K562 (cell line): ENCODE results near the gene FITM1. TPM values are rescaled to one million over a fixed set of nuclear protein-coding genes. Genes with fewer than 3 reads are reported as not detected.

Experiments
- ATAC-seq: fragments of 200-7000 bp; cut with Tn5 transposase; 3 replicates; pipeline ENCODE4 v1.9.1; 2020; ENCODE audit warnings: moderate library complexity
- BruUV-seq: library from RNA; stranded (reverse); fragments of 400-500 nt; replicated peaks from 2 replicates; lab custom pipeline; 2021; lab: Mats Ljungman, UMichigan
- CTCF ChIA-PET: fragments of 300-600 bp; formaldehyde crosslinking; extraction: SDS; loops from one replicate; lab custom pipeline; 2021; ENCODE audit warnings: low intra/inter-chr PET ratio; lab: Yijun Ruan, JAX
- POLR2A ChIA-PET: fragments of 300-600, 350-650 bp; sonication (Branson Sonifier 250); formaldehyde crosslinking; extraction: SDS; loops from one replicate; lab custom pipeline; 2021; ENCODE audit warnings: antibody characterized with exemption, inconsistent platforms; lab: Yijun Ruan, JAX
- DNase-seq, 4 experiments: peaks; one replicate each; pipeline versions ENCODE4 v3.0.0 to v3.0.0-alpha.2; 2011 to 2018; ENCODE audit warnings: low spot score in 3 of 4, mixed read lengths in 3 of 4; ENCODE audit errors: extremely low read depth in 1 of 4
- FAIRE-seq: peaks from 2 replicates; lab custom pipeline; 2011; peaks lifted over from hg19 to GRCh38; lab: Jason Lieb, UNC
- H2AFZ ChIP-seq: 2 replicates; pipeline ENCODE4 v1.6.0; 2011; ENCODE audit warnings: low read depth, low read length, control low read depth, inconsistent platforms
- H3K27ac ChIP-seq: fragments of 200-600 bp; 3 replicates; pipeline ENCODE4 v1.8.0; 2011; ENCODE audit warnings: low read depth, mild to moderate bottlenecking, control low read depth, inconsistent platforms, low read length, moderate library complexity, mixed read lengths; ENCODE audit errors: extremely low read depth
- H3K27me3 ChIP-seq, 2 experiments: fragments of 300-600 bp in 1 of 2; 2 replicates in 1 of 2; 3 replicates in 1 of 2; pipeline versions ENCODE4 v1.6.0 to v1.8.0; 2011; ENCODE audit warnings: inconsistent platforms in 2 of 2, low read length in 2 of 2, mild to moderate bottlenecking in 1 of 2, mixed read lengths in 1 of 2, moderate library complexity in 1 of 2; ENCODE audit not compliant: control insufficient read depth in 2 of 2, insufficient read depth in 2 of 2
- H3K36me3 ChIP-seq: fragments of 300-600 bp; 3 replicates; pipeline ENCODE4 v1.8.0; 2011; ENCODE audit warnings: mild to moderate bottlenecking, low read length, inconsistent platforms; ENCODE audit not compliant: control insufficient read depth, insufficient read depth
- H3K4me1 ChIP-seq, 2 experiments: fragments of 200-600 bp in 1 of 2; replicated peaks in 1 of 2; 2 replicates in 1 of 2; 3 replicates in 1 of 2; pipeline versions ENCODE4 v1.5.1 to v1.8.0; 2011; ENCODE audit warnings: inconsistent platforms in 2 of 2, low read length in 2 of 2, mild to moderate bottlenecking in 1 of 2, mixed read lengths in 1 of 2, moderate library complexity in 1 of 2; ENCODE audit not compliant: control insufficient read depth in 2 of 2, insufficient read depth in 2 of 2
- H3K4me2 ChIP-seq: 2 replicates; pipeline ENCODE4 v1.6.1; 2011; ENCODE audit warnings: low read length, control low read depth, inconsistent platforms, mixed read lengths; ENCODE audit not compliant: insufficient read depth
- H3K4me3 ChIP-seq: fragments of 200-600 bp; sonication (generic), shearing (Covaris generic); 2 replicates; pipeline ENCODE4 v1.5.1; 2016; ENCODE audit warnings: control low read depth, inconsistent platforms
- H3K79me2 ChIP-seq: fragments of 200-600 bp; 3 replicates; pipeline ENCODE4 v1.8.0; 2011; ENCODE audit warnings: low read length, inconsistent platforms; ENCODE audit not compliant: control insufficient read depth, insufficient read depth
- H3K9ac ChIP-seq, 2 experiments: 2 replicates each; pipeline versions ENCODE4 v1.6.0 to v1.6.1; 2011; ENCODE audit warnings: low read depth in 2 of 2, low read length in 2 of 2, control low read depth in 1 of 2, inconsistent platforms in 1 of 2, mild to moderate bottlenecking in 1 of 2, mixed read lengths in 1 of 2; ENCODE audit not compliant: insufficient read depth in 1 of 2
- H3K9me1 ChIP-seq: one replicate; pipeline ENCODE4 v1.6.0; 2011; ENCODE audit warnings: inconsistent platforms, mild to moderate bottlenecking, low read length, moderate library complexity; ENCODE audit not compliant: control insufficient read depth, insufficient read depth
- H3K9me3 ChIP-seq: replicated peaks from 2 replicates; pipeline ENCODE4 v1.5.1; 2011; ENCODE audit warnings: low read depth, low read length, inconsistent platforms; ENCODE audit not compliant: control insufficient read depth, insufficient read depth
- H4K20me1 ChIP-seq: replicated peaks from 2 replicates; pipeline ENCODE4 v1.6.1; 2011; ENCODE audit warnings: low read length, inconsistent platforms, mixed read lengths; ENCODE audit not compliant: control insufficient read depth, insufficient read depth
- DIDO1 ChIP-seq: fragments of 450-650 bp; IDR thresholded peaks from 2 replicates; pipeline ENCODE4 v1.6.1; 2016; ENCODE audit warnings: low read depth, missing biosample characterization, missing genetic modification characterization
- JUN ChIP-seq, 2 experiments: sonication (generic) in 1 of 2; formaldehyde crosslinking in 1 of 2; IDR thresholded peaks; 2 replicates each; pipeline versions ENCODE4 v1.6.1 to v1.8.0; 2012 to 2022; ENCODE audit warnings: borderline replicate concordance in 2 of 2, mild to moderate bottlenecking in 2 of 2, improper control_type of control experiment in 1 of 2, low read depth in 1 of 2, low read length in 1 of 2, missing genetic modification reagents in 1 of 2
- NR2C1 ChIP-seq, 2 experiments: fragments of 450-650 bp; IDR thresholded peaks; 2 replicates each; pipeline ENCODE4 v1.6.1; 2017; ENCODE audit warnings: mild to moderate bottlenecking in 2 of 2, antibody characterized with exemption in 1 of 2, inconsistent platforms in 1 of 2, missing compliant biosample characterization in 1 of 2, missing genetic modification characterization in 1 of 2
- PATZ1 ChIP-seq: fragments of 250-450 bp; sonication (Bioruptor Pico); IDR thresholded peaks from 2 replicates; pipeline ENCODE4 v1.5.0; 2020; ENCODE audit warnings: mild to moderate bottlenecking, borderline replicate concordance
- RBM17 ChIP-seq: fragments of 200-400 bp; formaldehyde crosslinking; IDR thresholded peaks from 2 replicates; pipeline ENCODE4 v1.6.1; 2017; ENCODE audit warnings: low read depth, mild to moderate bottlenecking, low read length, borderline replicate concordance
- SFPQ ChIP-seq: fragments of 200-400 bp; formaldehyde crosslinking; IDR thresholded peaks from 2 replicates; pipeline ENCODE4 v1.6.1; 2017; ENCODE audit warnings: mild to moderate bottlenecking, low read depth, low read length, moderate library complexity
- TCF7 ChIP-seq: sonication (generic); IDR thresholded peaks from 2 replicates; pipeline ENCODE4 v1.6.1; 2016; ENCODE audit warnings: antibody characterized with exemption, borderline replicate concordance
- ZBTB1 ChIP-seq: sonication (generic); formaldehyde crosslinking; IDR thresholded peaks from 2 replicates; pipeline ENCODE4 v1.8.1; 2023; ENCODE audit warnings: missing genetic modification reagents, low read depth, mild to moderate bottlenecking, borderline replicate concordance
- ZNF282 ChIP-seq: sonication (generic); formaldehyde crosslinking; IDR thresholded peaks from 2 replicates; pipeline ENCODE4 v1.8.1; 2023; ENCODE audit warnings: missing genetic modification reagents
- WGBS: fragments of 100-300 bp; shearing (Covaris generic); methylation state at CpG from one replicate; pipeline ENCODE4 v1.1.6; 2016; ENCODE audit warnings: low coverage, mixed read lengths; ENCODE audit not compliant: insufficient coverage; ENCODE audit errors: missing lambda C conversion rate; 5-methylcytosine and 5-hydroxymethylcytosine counted together
- in situ Hi-C: fragments of 300-500 bp; cut with MboI; formaldehyde crosslinking; loops from 4 replicates; pipeline ENCODE4 v1.15.0; 2018; ENCODE audit warnings: inconsistent platforms, mixed read lengths
- intact Hi-C: fragments of 100-400 bp; cut with micrococcal nuclease; formaldehyde crosslinking; loops from 2 replicates; pipeline ENCODE4 v1.14.2; 2022
- polyA plus RNA-seq, 8 experiments: library from polyadenylated mRNA; depleted of rRNA in 4 of 8; stranded (reverse) in 5 of 8; unstranded in 3 of 8; fragments of >200 nt; fragmentation: Nextera tagmentation in 2 of 8; fragmentation: Illumina TruSeq in 1 of 8; extraction: Ambion mirVana in 2 of 8; extraction: Trizol in 1 of 8; gene quantifications; 2 replicates each; pipeline versions ENCODE4 v1.2.1 to v1.2.3, GENCODE V29; 2011 to 2014; ENCODE audit warnings: inconsistent platforms in 1 of 8, missing spikeins in 1 of 8
- total RNA-seq, 7 experiments: library from RNA; depleted of rRNA in 6 of 7; stranded (reverse); fragments of >200 nt in 6 of 7; fragmentation: Illumina TruSeq in 2 of 7; extraction: Trizol in 2 of 7; gene quantifications; 2 replicates each; pipeline versions ENCODE4 v1.2.1 to v1.2.3, GENCODE V29; 2011 to 2021; ENCODE audit warnings: low replicate concordance in 1 of 7

FITM1 gene
- total and polyA plus RNA-seq, 9 of the 15 experiments (the other 6 are each of a cell fraction or from before 2014, with no cell fraction given), result 0.09 to 0.20 TPM; not detected in 7

- no peak for TF ChIP-seq NR2C1 (IDR thresholded peaks at IDR 0.05)
- TF ChIP-seq NR2C1 (tag; IDR thresholded peaks at IDR 0.05), result no peak
Observed at GRCh38 chr14:24177891-24178290, 47.4 kb downstream of the FITM1 start (continued).

GRCh38 chr14:24178399-24179178 lies 48.1 kb downstream of the FITM1 start:
- POLR2A ChIA-PET, result interaction anchor here (0.6 to 1.2 kb wide), 3 partner anchors 10 to 63 kb away, joined by 3 to 6 read pairs (median 4); partner anchors contain the start of genes IPO4 and IRF9
- Histone ChIP-seq H4K20me1 (no peaks in the 10 kb centered on the region), H3K79me2 (no peaks in the 10 kb centered on the region), H3K9ac (no peak overlapping the region), H3K9me1 (no peaks in the 10 kb centered on the region), H3K4me1 (no peaks in the 10 kb centered on the region; a peak in 2 of 5 replicates), H3K9me3 (no peaks in the 10 kb centered on the region), H3K27me3 (no peaks in the 10 kb centered on the region), H3K4me2 (no peak overlapping the region), H3K27ac (no peak overlapping the region), H3K4me3 (no peak overlapping the region), H3K36me3 (peaks cover 51% of the 10 kb centered on the region; the same call in 2 of the 3 replicates), H2AFZ (no peak overlapping the region)
- no TSS peak for BruUV-seq
- intact Hi-C loops, result no loop called here
- CTCF ChIA-PET, result no interaction called here
- 92% methylated on average over 10 of the region's 12 CpGs for WGBS
- DNase-seq (no peak), ATAC-seq (no peak), FAIRE-seq (no peak)
- in situ Hi-C loops, result no loop called here
- TF ChIP-seq PATZ1 (CRISPR knock-in tag) (no peak), DIDO1 (tag) (no peak), ZBTB1 (no peak), RBM17 (no peak), TCF7 (no peak), ZNF282 (CRISPR knock-in tag) (no peak), SFPQ (no peak), JUN (IDR thresholded peaks at IDR 0.05; ENCODE audit: borderline replicate concordance, low read depth, low read length) (no peak), JUN (CRISPR knock-in tag; IDR thresholded peaks at IDR 0.05; ENCODE audit: borderline replicate concordance) (no peak)
